Neural progenitor cell (in vitro differentiated cells): ENCODE measurements around the gene SLC51B. TPM values are rescaled to one million over a fixed set of nuclear protein-coding genes. Genes with fewer than 3 reads are reported as not detected.
"Not testable (repeated sequence)": the region's sequence is repeated elsewhere in the genome, so short reads cannot be mapped to it uniquely, and the experiment has no call there.

Source experiments
- DNase-seq: peaks from one replicate; pipeline ENCODE4 v3.0.0-alpha.2; 2016; ENCODE audit warnings: low spot score
- H2AFZ ChIP-seq: fragments of 200-600 bp; sonication (generic); replicated peaks from 2 replicates; pipeline ENCODE4 v1.6.1; 2016; ENCODE audit warnings: antibody characterized with exemption
- H3F3A ChIP-seq: fragments of 200-600 bp; sonication (generic); 2 replicates; pipeline ENCODE4 v1.6.1; 2016; ENCODE audit warnings: antibody characterized with exemption, low read depth
- H3K27ac ChIP-seq: fragments of 200-600 bp; sonication (generic); 2 replicates; pipeline ENCODE4 v1.5.1; 2016; ENCODE audit warnings: mild to moderate bottlenecking
- H3K27me3 ChIP-seq: fragments of 200-600 bp; sonication (generic); 2 replicates; pipeline ENCODE4 v1.6.1; 2016; ENCODE audit warnings: mild to moderate bottlenecking, moderate library complexity
- H3K36me3 ChIP-seq: fragments of 200-600 bp; sonication (generic); 2 replicates; pipeline ENCODE4 v1.5.1; 2016
- H3K4me1 ChIP-seq: fragments of 200-600 bp; sonication (generic); 2 replicates; pipeline ENCODE4 v1.6.1; 2016; ENCODE audit warnings: mixed run types
- H3K4me2 ChIP-seq: fragments of 200-600 bp; sonication (generic); 2 replicates; pipeline ENCODE4 v1.6.1; 2016
- H3K4me3 ChIP-seq: fragments of 200-600 bp; sonication (generic); 2 replicates; pipeline ENCODE4 v1.5.1; 2016
- H3K79me2 ChIP-seq: fragments of 200-600 bp; sonication (generic); 2 replicates; pipeline ENCODE4 v1.6.1; 2016; ENCODE audit warnings: low read depth
- H3K9ac ChIP-seq: fragments of 200-600 bp; sonication (generic); 2 replicates; pipeline ENCODE4 v1.6.1; 2016
- H3K9me3 ChIP-seq: fragments of 200-600 bp; sonication (generic); 2 replicates; pipeline ENCODE4 v1.5.1; 2016; ENCODE audit warnings: low read depth
- H4K20me1 ChIP-seq: fragments of 200-600 bp; sonication (generic); 2 replicates; pipeline ENCODE4 v1.6.1; 2016; ENCODE audit warnings: low read depth
- H3K27ac Mint-ChIP-seq: 3 replicates; pipeline ENCODE4 v1.8.0; 2021; ENCODE audit warnings: mixed read lengths
- H3K27me3 Mint-ChIP-seq: 2 replicates; pipeline ENCODE4 v1.8.0; 2022; ENCODE audit warnings: low read depth, mild to moderate bottlenecking, inconsistent platforms, moderate library complexity, mixed read lengths; ENCODE audit not compliant: insufficient read depth
- H3K36me3 Mint-ChIP-seq: 3 replicates; pipeline ENCODE4 v1.8.0; 2021; ENCODE audit warnings: mixed read lengths
- H3K4me1 Mint-ChIP-seq: 3 replicates; pipeline ENCODE4 v1.8.0; 2021; ENCODE audit warnings: mixed read lengths
- H3K4me3 Mint-ChIP-seq: 3 replicates; pipeline ENCODE4 v1.8.0; 2021; ENCODE audit warnings: mild to moderate bottlenecking, moderate library complexity, mixed read lengths
- H3K9me3 Mint-ChIP-seq: 3 replicates; pipeline ENCODE4 v1.8.0; 2020; ENCODE audit warnings: mixed read lengths
- EZH2 ChIP-seq: fragments of 200-600 bp; sonication (generic); IDR thresholded peaks from 2 replicates; pipeline ENCODE4 v1.6.1; 2017; ENCODE audit warnings: antibody characterized with exemption, mild to moderate bottlenecking, moderate library complexity
- EZH2phosphoT487 ChIP-seq: fragments of 200-600 bp; sonication (generic); IDR thresholded peaks from 2 replicates; pipeline ENCODE4 v1.6.1; 2017; ENCODE audit warnings: antibody characterized with exemption
- total RNA-seq: library from RNA; depleted of rRNA; stranded (reverse); fragments of >200 nt; gene quantifications from 2 replicates; pipeline ENCODE4 v1.2.3, GENCODE V29; 2015; ENCODE audit warnings: low replicate concordance
- TF ChIP-seq, protein P1 (sequence below): fragments of 200-600 bp; sonication (generic); IDR thresholded peaks from 2 replicates; pipeline ENCODE4 v1.5.1; 2017; ENCODE audit warnings: antibody characterized with exemption, mild to moderate bottlenecking

The SLC51B gene
- total RNA-seq, 1 donor from 2014 or later: not detected

GRCh38 chr15:65091946-65092770, 47.0 kb downstream of the SLC51B start:
- no peak overlapping the region for H3K4me3 ChIP-seq
- no peak overlapping the region for H3K4me2 ChIP-seq
- H3K4me1 Mint-ChIP-seq: peaks cover 26% of the 10 kb centered on the region
- no peak for DNase-seq
- H3K9me3 ChIP-seq: no peaks in the 10 kb centered on the region
- no peak overlapping the region for H3K27ac ChIP-seq
- H3K9me3 Mint-ChIP-seq: no peaks in the 10 kb centered on the region
- H3K27ac Mint-ChIP-seq: no peak overlapping the region
- peaks cover 7% of the 10 kb centered on the region for H4K20me1 ChIP-seq
- H3K36me3 Mint-ChIP-seq: peaks cover under 1% of the 10 kb centered on the region
- no peaks in the 10 kb centered on the region for H3K36me3 ChIP-seq
- H3K4me1 ChIP-seq: peaks cover 18% of the 10 kb centered on the region
- peaks cover 2% of the 10 kb centered on the region for H3K27me3 ChIP-seq
- peaks cover 13% of the 10 kb centered on the region for H3F3A ChIP-seq
- H3K79me2 ChIP-seq: no peaks in the 10 kb centered on the region
- peaks cover 6% of the 10 kb centered on the region for H3K27me3 Mint-ChIP-seq
- TF ChIP-seq EZH2: no peak
- no peak for TF ChIP-seq EZH2phosphoT487
- TF ChIP-seq, protein P1, sequence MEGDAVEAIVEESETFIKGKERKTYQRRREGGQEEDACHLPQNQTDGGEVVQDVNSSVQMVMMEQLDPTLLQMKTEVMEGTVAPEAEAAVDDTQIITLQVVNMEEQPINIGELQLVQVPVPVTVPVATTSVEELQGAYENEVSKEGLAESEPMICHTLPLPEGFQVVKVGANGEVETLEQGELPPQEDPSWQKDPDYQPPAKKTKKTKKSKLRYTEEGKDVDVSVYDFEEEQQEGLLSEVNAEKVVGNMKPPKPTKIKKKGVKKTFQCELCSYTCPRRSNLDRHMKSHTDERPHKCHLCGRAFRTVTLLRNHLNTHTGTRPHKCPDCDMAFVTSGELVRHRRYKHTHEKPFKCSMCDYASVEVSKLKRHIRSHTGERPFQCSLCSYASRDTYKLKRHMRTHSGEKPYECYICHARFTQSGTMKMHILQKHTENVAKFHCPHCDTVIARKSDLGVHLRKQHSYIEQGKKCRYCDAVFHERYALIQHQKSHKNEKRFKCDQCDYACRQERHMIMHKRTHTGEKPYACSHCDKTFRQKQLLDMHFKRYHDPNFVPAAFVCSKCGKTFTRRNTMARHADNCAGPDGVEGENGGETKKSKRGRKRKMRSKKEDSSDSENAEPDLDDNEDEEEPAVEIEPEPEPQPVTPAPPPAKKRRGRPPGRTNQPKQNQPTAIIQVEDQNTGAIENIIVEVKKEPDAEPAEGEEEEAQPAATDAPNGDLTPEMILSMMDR: no peak
- no peak overlapping the region for H3K9ac ChIP-seq
- H3K4me3 Mint-ChIP-seq: no peak overlapping the region
- H2AFZ ChIP-seq: no peak overlapping the region

- no peak overlapping the region for H2AFZ ChIP-seq
- no peaks in the 10 kb centered on the region for H3K9me3 ChIP-seq
- H3K79me2 ChIP-seq: no peaks in the 10 kb centered on the region
- Mint-ChIP-seq H3K4me3 (no peak overlapping the region), H3K4me1 (peaks cover 19% of the 10 kb centered on the region), H3K9me3 (no peaks in the 10 kb centered on the region), H3K36me3 (peaks cover 6% of the 10 kb centered on the region), H3K27ac (no peak overlapping the region), H3K27me3 (peaks cover 4% of the 10 kb centered on the region)
- no peak for DNase-seq
- H4K20me1 ChIP-seq: peaks cover 7% of the 10 kb centered on the region
- H3K4me1 ChIP-seq: peaks cover 14% of the 10 kb centered on the region
- H3K4me3 ChIP-seq: no peak overlapping the region
- TF ChIP-seq EZH2phosphoT487: no peak
- TF ChIP-seq, protein P1: no peak
- no peak overlapping the region for H3K27ac ChIP-seq
- no peaks in the 10 kb centered on the region for H3K27me3 ChIP-seq
- no peaks in the 10 kb centered on the region for H3K36me3 ChIP-seq
- no peak overlapping the region for H3K9ac ChIP-seq
- no peak overlapping the region for H3K4me2 ChIP-seq
- H3F3A ChIP-seq: peaks cover 13% of the 10 kb centered on the region
These were observed 48.0 kb downstream of the SLC51B start for GRCh38 chr15:65092911-65093792.

DNA sequence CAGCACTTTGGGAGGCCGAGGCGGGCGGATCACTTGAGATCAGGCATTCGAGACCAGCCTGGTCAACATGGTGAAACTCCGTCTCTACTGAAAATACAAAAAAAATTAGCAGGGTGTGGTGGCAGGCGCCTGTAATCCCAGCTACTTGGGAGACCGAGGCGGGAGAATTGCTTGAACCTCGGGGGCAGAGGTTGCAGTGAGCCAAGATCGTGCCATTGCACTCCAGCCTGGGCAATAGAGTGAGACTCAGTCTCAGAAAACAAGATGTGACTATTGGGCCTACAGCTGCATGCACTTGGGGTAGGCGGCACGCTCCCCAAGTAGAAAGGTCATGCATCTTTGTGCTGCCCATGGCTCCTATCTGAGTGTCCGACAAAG, 48.6 kb downstream of the SLC51B start:
- H3K4me1 Mint-ChIP-seq: peaks cover 17% of the 10 kb centered on the region
- H4K20me1 ChIP-seq, H3K27ac Mint-ChIP-seq, H3K9me3 ChIP-seq, H3F3A ChIP-seq, H3K4me3 ChIP-seq, H3K27me3 Mint-ChIP-seq, H3K79me2 ChIP-seq, H3K9me3 Mint-ChIP-seq, H2AFZ ChIP-seq, H3K9ac ChIP-seq, H3K36me3 ChIP-seq, H3K27me3 ChIP-seq, H3K4me3 Mint-ChIP-seq, H3K4me2 ChIP-seq, H3K4me1 ChIP-seq, H3K27ac ChIP-seq, DNase-seq: not testable (repeated sequence)
- peaks cover 12% of the 10 kb centered on the region for H3K36me3 Mint-ChIP-seq
